Dermis microvascular lymphatic vessel endothelial cell (primary cell): ENCODE data around the gene ADARB2. TPM values are rescaled to one million over a fixed set of nuclear protein-coding genes. Genes with fewer than 3 reads are reported as not detected.

Experiments
- DNase-seq, 2 donors: peaks; one replicate each; pipeline versions ENCODE4 v3.0.0 to v3.0.0-alpha.2; 2010; ENCODE audit warnings: low read depth in 2 of 2
- total RNA-seq: library from RNA; depleted of rRNA; stranded (reverse); fragments of >200 nt; gene quantifications from 2 replicates; pipeline ENCODE4 v1.2.1, GENCODE V29; 2014

The ADARB2 gene
- total RNA-seq, 1 donor from 2014 or later: not detected

GRCh38 chr10:1375346-1376170, 361.8 kb downstream of the ADARB2 start:
- no peak for DNase-seq

- no peak for DNase-seq
Observed at GRCh38 chr10:1374511-1375345, 362.6 kb downstream of the ADARB2 start.

GRCh38 chr10:1373287-1373686, 364.0 kb downstream of the ADARB2 start:
- DNase-seq: no peak

- DNase-seq: no peak
Observed at GRCh38 chr10:1372212-1372611, 365.1 kb downstream of the ADARB2 start.

GRCh38 chr10:1370298-1370697, 367.0 kb downstream of the ADARB2 start:
- no peak for DNase-seq

- no peak for DNase-seq
Observed at GRCh38 chr10:1369665-1370064, 367.7 kb downstream of the ADARB2 start.

GRCh38 chr10:1369197-1369596, 368.1 kb downstream of the ADARB2 start:
- no peak for DNase-seq

GRCh38 chr10:1368842-1369171, 368.5 kb downstream of the ADARB2 start:
- peak in 1 of 2 donors; percentile 11 for DNase-seq

GRCh38 chr10:1367938-1368841, 369.1 kb downstream of the ADARB2 start:
- DNase-seq: no peak

- DNase-seq: no peak
Observed at GRCh38 chr10:1366811-1367425, 370.4 kb downstream of the ADARB2 start.

- DNase-seq: no peak
Observed at GRCh38 chr10:1366322-1366691, 371.0 kb downstream of the ADARB2 start.

- DNase-seq: no peak
Observed at GRCh38 chr10:1365540-1366321, 371.6 kb downstream of the ADARB2 start.

GRCh38 chr10:1364151-1364910, 373.0 kb downstream of the ADARB2 start:
- no peak for DNase-seq

- DNase-seq: no peak
Observed at GRCh38 chr10:1363446-1364121, 373.7 kb downstream of the ADARB2 start.

GRCh38 chr10:1362589-1363445, 374.5 kb downstream of the ADARB2 start:
- DNase-seq: no peak

- no peak for DNase-seq
Observed at GRCh38 chr10:1361411-1362105, 375.8 kb downstream of the ADARB2 start.

GRCh38 chr10:1360558-1361164, 376.7 kb downstream of the ADARB2 start:
- no peak for DNase-seq
